ENCODE measurements around the gene TMEM187.

The TMEM187 gene

DNA sequence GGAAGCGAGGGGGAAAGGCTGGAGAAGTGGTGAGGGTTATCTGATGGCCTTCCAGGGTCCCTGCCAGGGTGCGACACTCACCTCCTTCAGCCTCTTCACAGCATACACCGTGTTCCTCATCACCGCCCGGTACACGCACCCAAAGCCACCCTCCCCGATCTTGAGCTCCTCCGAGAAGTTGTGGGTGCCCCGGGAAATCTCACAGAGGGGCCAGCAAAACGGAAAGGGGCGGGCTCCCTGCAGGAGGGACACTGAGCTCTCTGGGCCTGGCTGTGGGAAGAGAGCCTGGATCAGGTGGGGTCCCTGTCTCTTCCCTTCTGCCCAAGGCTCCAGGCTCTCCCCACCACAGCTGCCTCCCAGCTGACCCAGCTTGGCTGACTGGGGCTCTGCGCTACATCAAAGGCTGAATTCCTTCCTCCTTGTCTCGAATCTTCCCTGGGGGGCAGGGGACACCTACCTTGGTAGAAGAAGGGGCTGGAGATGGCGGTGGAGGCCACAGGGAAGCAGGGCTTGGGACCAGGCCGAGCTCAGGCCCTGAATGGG is 46.0 kb downstream of the TMEM187 start:
- H3K36me3 ChIP-seq (ENCODE audit: insufficient read depth, low read length) = peaks cover 5% of the 10 kb centered on the region
- H3K4me1 ChIP-seq (ENCODE audit: insufficient read depth, low read length) = peaks cover 16% of the 10 kb centered on the region
- peaks cover 0 to 21% of the 10 kb centered on the region in 2 donors for H3K27me3 ChIP-seq (ENCODE audit: control insufficient read depth in 1 of 2, insufficient read depth in 2 of 2, low read length in 2 of 2)
- peak overlapping the region; percentile 15 for H3K9ac ChIP-seq (ENCODE audit: low read length)
- H3K27ac ChIP-seq (ENCODE audit: low read depth, low read length) = peak overlapping the region; percentile 71
- H3K9me3 ChIP-seq (ENCODE audit: low read length) = no peaks in the 10 kb centered on the region
- peak overlapping the region; percentile 31 to 43 for H3K4me3 ChIP-seq (ENCODE audit: low read depth in 1 of 2, low read length in 2 of 2)

DNA sequence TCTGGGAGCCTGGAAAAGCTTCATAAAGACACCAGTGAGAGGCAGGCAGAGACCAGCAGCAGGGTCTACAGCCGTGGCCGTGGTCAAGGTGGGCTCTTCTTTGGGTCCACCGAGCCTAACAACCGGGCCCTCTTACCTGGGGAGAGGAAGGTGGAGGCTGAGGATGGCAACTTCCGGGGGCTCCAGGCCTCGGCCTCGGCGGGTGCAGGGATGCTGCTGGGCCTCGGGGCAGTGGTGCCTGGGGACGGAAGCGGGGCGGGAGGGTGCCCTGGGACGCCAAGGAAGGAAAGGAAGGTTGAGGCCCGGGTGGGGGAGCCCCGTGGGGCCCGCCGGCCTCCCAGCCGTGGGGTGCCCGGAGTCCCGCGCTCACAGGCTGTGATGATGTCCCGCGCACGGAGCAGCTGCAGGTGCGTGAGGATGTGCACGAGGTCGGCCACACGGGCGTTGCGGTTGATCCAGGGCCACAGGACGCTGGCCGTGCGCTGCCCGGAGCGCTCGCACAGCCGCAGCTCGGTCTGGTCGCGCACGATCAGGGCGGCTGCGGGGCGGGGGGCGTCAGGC is 46.6 kb downstream of the TMEM187 start:
- peaks cover 0 to 16% of the 10 kb centered on the region in 2 donors for H3K27me3 ChIP-seq (ENCODE audit: control insufficient read depth in 1 of 2, insufficient read depth in 2 of 2, low read length in 2 of 2)
- peak overlapping the region; percentile 71 for H3K27ac ChIP-seq (ENCODE audit: low read depth, low read length)
- peak overlapping the region; percentile 15 for H3K9ac ChIP-seq (ENCODE audit: low read length)
- peaks cover 16% of the 10 kb centered on the region for H3K4me1 ChIP-seq (ENCODE audit: insufficient read depth, low read length)
- H3K36me3 ChIP-seq (ENCODE audit: insufficient read depth, low read length) = peaks cover 5% of the 10 kb centered on the region
- peak overlapping the region; percentile 31 to 43 for H3K4me3 ChIP-seq (ENCODE audit: low read depth in 1 of 2, low read length in 2 of 2)
- no peaks in the 10 kb centered on the region for H3K9me3 ChIP-seq (ENCODE audit: low read length)

DNA sequence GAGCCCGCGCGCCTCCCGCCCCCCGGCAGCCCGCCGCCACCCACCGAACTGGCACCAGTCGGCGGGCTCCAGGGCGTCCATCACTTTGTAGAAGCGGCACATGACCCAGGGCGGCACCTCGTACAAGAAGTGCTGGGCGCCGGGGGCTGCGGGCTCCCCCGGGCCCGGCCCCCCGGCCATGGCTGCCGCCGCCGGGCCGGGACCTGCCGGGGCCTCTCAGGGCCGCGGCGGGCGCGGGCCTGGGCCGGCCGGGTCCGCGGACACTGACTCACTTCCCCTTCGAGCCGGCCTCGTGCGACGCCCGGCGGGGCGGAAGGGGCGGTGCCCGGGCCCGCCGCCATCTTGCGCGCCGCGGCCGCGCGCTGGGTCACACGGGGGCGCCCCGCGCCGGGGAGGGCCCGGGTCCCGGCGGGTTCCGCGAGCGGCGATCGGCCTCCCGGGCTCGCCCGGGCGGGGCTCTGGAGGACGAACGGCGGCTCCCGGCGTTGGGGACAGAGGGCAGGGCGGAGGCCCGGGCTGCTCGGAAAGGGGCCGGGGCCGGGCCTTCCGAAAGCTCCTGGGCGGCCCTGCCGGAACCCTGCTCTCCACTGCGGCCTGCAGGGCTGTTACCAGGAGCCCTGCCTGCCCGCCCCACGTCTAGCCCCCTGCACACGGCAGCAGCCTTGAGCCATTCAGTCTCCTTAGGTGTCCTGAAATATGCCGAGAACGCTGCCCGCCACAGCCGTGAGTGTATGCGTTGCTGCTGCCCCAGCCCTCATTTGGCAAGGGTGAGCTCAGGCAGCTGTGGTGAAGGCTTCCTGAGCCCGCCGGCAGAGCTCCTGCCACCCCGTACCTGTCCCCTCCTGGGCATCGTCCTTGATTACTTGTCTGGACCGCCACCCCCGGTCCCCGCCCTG is 47.3 kb downstream of the TMEM187 start, which contains the start of gene IRAK1:
Gene IRAK1, minus strand, starts transcription at position 270 of the 896 bp plus-strand sequence. Its CDS starts 90 bp downstream, at position 180.
- Histone ChIP-seq H3K4me3 (ENCODE audit: low read depth in 1 of 2, low read length in 2 of 2) (peak within 1 kb of the TSS; percentile 31 to 45), H3K4me1 (ENCODE audit: insufficient read depth, low read length) (peaks cover 16% of the 10 kb centered on the region), H3K27ac (ENCODE audit: low read depth, low read length) (peak within 1 kb of the TSS; percentile 71), H3K9me3 (ENCODE audit: low read length) (no peaks in the 10 kb centered on the region), H3K27me3 (ENCODE audit: control insufficient read depth in 1 of 2, insufficient read depth in 2 of 2, low read length in 2 of 2) (peaks cover 0 to 12% of the 10 kb centered on the region in 2 donors), H3K9ac (ENCODE audit: low read length) (peak within 1 kb of the TSS; percentile 15), H3K36me3 (ENCODE audit: insufficient read depth, low read length) (peaks cover 5% of the 10 kb centered on the region)

GRCh38 chrX:154020536-154021115 is 48.1 kb downstream of the TMEM187 start:
- Histone ChIP-seq H3K9ac (ENCODE audit: low read length) (no peak overlapping the region), H3K4me3 (ENCODE audit: low read depth in 1 of 2, low read length in 2 of 2) (peak overlapping the region in 1 of 2 donors; percentile 45), H3K9me3 (ENCODE audit: low read length) (no peaks in the 10 kb centered on the region), H3K27me3 (ENCODE audit: control insufficient read depth in 1 of 2, insufficient read depth in 2 of 2, low read length in 2 of 2) (peaks cover 0 to 5% of the 10 kb centered on the region in 2 donors), H3K4me1 (ENCODE audit: insufficient read depth, low read length) (peaks cover 16% of the 10 kb centered on the region), H3K27ac (ENCODE audit: low read depth, low read length) (peak overlapping the region; percentile 53), H3K36me3 (ENCODE audit: insufficient read depth, low read length) (peaks cover 5% of the 10 kb centered on the region)

DNA sequence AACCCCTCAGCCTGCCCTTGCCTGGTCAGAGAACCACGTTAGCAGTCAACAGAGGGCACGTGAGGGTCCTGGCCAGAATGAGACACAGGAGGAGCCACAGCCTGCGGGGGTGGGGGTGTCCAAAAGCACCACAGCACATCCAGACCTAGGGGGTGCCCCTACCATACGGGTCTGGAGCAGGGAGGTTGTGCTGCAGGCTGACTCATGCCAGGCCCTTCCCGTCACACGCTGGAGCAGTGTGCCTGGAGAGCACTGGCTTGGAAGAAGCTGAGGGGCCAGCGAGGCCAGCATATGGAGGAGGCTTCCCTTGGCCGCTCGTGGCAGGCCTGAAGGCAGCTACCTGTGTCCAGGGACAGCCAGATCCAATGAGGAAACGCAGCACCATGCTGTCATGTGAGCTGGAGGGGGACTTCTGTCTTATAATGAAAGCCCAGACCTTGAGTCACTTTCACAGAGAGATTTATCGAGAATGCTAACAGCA is 48.6 kb downstream of the TMEM187 start:
- H3K36me3 ChIP-seq (ENCODE audit: insufficient read depth, low read length) = no peaks in the 10 kb centered on the region
- H3K9ac ChIP-seq (ENCODE audit: low read length) = no peak overlapping the region
- no peaks in the 10 kb centered on the region for H3K27me3 ChIP-seq (ENCODE audit: control insufficient read depth in 1 of 2, insufficient read depth in 2 of 2, low read length in 2 of 2)

DNA sequence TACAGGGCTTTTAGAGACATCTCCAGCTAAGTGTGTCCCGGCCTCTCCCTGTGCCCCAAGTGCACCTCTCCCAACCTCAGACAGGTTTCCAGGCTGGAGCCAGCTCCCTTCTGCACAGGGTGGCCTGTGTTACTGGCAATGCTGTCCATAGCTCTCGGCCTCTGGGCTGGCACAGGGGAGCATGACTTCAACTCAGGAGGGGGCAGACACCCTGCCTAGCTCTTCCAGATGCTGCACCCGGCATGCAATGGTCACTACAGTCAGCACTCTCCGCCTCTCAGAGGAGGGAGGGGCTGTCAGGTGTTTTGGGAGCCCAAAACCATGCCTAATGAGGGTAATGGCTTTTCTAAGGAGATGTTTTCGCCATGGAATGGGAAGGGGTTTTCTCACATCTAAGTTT is 49.6 kb downstream of the TMEM187 start:
- Histone ChIP-seq H3K36me3 (ENCODE audit: insufficient read depth, low read length) (no peaks in the 10 kb centered on the region), H3K9me3 (ENCODE audit: low read length) (no peaks in the 10 kb centered on the region), H3K4me1 (ENCODE audit: insufficient read depth, low read length) (peaks cover 16% of the 10 kb centered on the region), H3K9ac (ENCODE audit: low read length) (no peak overlapping the region), H3K27me3 (ENCODE audit: control insufficient read depth in 1 of 2, insufficient read depth in 2 of 2, low read length in 2 of 2) (no peaks in the 10 kb centered on the region), H3K4me3 (ENCODE audit: low read depth in 1 of 2, low read length in 2 of 2) (no peak overlapping the region), H3K27ac (ENCODE audit: low read depth, low read length) (no peak overlapping the region)

More for the DNA sequence above, 48.6 kb downstream of the TMEM187 start:
- Histone ChIP-seq H3K9me3 (ENCODE audit: low read length) (no peaks in the 10 kb centered on the region), H3K27ac (ENCODE audit: low read depth, low read length) (no peak overlapping the region), H3K4me1 (ENCODE audit: insufficient read depth, low read length) (peaks cover 16% of the 10 kb centered on the region), H3K4me3 (ENCODE audit: low read depth in 1 of 2, low read length in 2 of 2) (no peak overlapping the region)

DNA sequence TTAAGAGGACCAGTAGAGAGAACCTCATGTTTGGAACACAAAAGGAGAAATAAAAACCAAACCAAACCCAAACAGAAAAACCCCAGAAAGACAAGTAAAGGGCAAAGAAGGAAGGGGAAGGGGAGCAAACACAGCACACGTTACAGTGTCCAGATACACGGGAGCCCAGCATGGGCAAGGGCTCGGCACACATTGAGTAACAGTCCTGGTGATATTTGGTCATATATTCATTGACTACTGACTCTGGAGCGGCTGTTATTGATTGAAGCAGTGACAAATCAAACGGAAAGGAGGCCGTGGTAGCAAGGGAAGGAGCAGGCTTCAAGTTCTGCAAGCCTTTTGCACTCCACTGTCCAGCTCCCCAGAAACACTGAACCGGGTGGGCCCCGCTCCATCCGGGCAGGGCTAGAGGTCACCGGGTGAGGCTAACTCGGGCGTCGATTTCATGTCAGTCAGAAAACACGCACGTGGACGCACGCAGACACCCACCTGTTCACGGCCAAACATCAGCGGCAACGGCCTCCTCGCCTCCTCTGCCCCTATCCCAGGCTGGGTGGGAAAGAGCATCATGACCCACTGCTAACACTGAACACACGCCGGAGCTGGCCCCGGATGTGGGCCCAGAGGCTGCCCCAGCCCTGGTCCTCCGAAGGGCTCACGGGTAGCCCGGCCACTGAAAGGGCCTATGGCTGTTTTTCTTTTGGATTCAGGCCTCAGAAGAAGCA is 50.9 kb downstream of the TMEM187 start:
- Histone ChIP-seq H3K36me3 (ENCODE audit: insufficient read depth, low read length) (peaks cover 4% of the 10 kb centered on the region), H3K27ac (ENCODE audit: low read depth, low read length) (no peak overlapping the region), H3K27me3 (ENCODE audit: control insufficient read depth in 1 of 2, insufficient read depth in 2 of 2, low read length in 2 of 2) (peaks cover 0 to 1% of the 10 kb centered on the region in 2 donors), H3K4me1 (ENCODE audit: insufficient read depth, low read length) (peaks cover 16% of the 10 kb centered on the region), H3K9ac (ENCODE audit: low read length) (no peak overlapping the region), H3K9me3 (ENCODE audit: low read length) (no peaks in the 10 kb centered on the region), H3K4me3 (ENCODE audit: low read depth in 1 of 2, low read length in 2 of 2) (no peak overlapping the region)

- peaks cover 7% of the 10 kb centered on the region for H3K36me3 ChIP-seq (ENCODE audit: insufficient read depth, low read length)
- no peak overlapping the region for H3K4me3 ChIP-seq (ENCODE audit: low read depth in 1 of 2, low read length in 2 of 2)
- H3K27me3 ChIP-seq (ENCODE audit: control insufficient read depth in 1 of 2, insufficient read depth in 2 of 2, low read length in 2 of 2) = peaks cover 0 to 5% of the 10 kb centered on the region in 2 donors
- H3K9ac ChIP-seq (ENCODE audit: low read length) = no peak overlapping the region
- H3K9me3 ChIP-seq (ENCODE audit: low read length) = no peaks in the 10 kb centered on the region
- peaks cover 13% of the 10 kb centered on the region for H3K4me1 ChIP-seq (ENCODE audit: insufficient read depth, low read length)
- H3K27ac ChIP-seq (ENCODE audit: low read depth, low read length) = no peak overlapping the region
Measured at GRCh38 chrX:154024271-154024670, 51.7 kb downstream of the TMEM187 start.

GRCh38 chrX:154025230-154025629 is 52.7 kb downstream of the TMEM187 start:
- Histone ChIP-seq H3K4me3 (ENCODE audit: low read depth in 1 of 2, low read length in 2 of 2) (no peak overlapping the region), H3K4me1 (ENCODE audit: insufficient read depth, low read length) (peaks cover 12% of the 10 kb centered on the region), H3K9ac (ENCODE audit: low read length) (no peak overlapping the region), H3K9me3 (ENCODE audit: low read length) (no peaks in the 10 kb centered on the region), H3K27ac (ENCODE audit: low read depth, low read length) (no peak overlapping the region), H3K36me3 (ENCODE audit: insufficient read depth, low read length) (peaks cover 7% of the 10 kb centered on the region), H3K27me3 (ENCODE audit: control insufficient read depth in 1 of 2, insufficient read depth in 2 of 2, low read length in 2 of 2) (peaks cover 0 to 5% of the 10 kb centered on the region in 2 donors)

DNA sequence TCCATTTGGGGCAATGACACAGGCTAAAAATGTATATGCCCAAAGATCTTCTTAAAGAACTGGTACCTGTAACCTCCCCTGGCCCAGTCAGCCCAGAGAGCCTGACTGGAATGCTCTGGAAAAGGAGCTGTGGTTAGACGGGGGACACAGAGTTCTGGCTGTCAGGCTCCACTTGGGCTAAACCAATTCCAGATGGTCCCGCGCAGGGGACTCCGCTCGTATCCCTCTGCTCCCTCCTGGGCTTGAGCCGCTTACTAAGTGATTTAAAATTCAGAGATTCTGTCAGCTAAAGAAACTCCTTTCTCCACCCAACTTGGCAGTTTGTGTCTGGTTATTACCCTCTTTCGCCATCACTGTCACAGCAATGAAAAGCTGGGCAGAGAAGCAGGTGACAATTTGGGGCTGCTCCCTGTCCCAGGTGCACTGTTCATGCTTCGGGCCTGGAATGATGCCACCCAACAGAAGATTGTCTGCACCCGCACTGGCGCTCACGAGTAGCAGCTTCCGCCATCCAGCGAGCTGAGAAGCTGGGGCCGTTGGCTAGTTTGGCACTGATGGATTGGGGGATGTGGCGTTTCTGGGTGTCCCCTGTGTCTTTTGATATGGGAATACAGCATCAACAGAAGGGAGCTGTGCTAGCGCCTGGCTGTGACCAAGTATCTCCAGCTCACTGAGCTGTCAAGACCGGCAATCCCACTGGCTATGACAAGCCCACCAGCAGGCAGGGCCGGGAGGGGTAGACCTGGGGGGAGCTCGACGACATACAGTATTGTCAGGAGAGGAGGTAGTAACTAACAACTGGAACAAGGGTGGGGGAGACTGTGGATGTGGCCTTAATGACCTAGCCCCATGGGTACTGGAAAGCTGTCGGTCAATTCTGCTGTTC is 53.8 kb downstream of the TMEM187 start:
- H3K36me3 ChIP-seq (ENCODE audit: insufficient read depth, low read length) = peaks cover 15% of the 10 kb centered on the region
- H3K27me3 ChIP-seq (ENCODE audit: control insufficient read depth in 1 of 2, insufficient read depth in 2 of 2, low read length in 2 of 2) = peaks cover 0 to 5% of the 10 kb centered on the region in 2 donors

More for the DNA sequence above, 53.8 kb downstream of the TMEM187 start:
- Histone ChIP-seq H3K27ac (ENCODE audit: low read depth, low read length) (no peak overlapping the region), H3K4me1 (ENCODE audit: insufficient read depth, low read length) (peaks cover under 1% of the 10 kb centered on the region), H3K9ac (ENCODE audit: low read length) (no peak overlapping the region), H3K9me3 (ENCODE audit: low read length) (no peaks in the 10 kb centered on the region), H3K4me3 (ENCODE audit: low read depth in 1 of 2, low read length in 2 of 2) (no peak overlapping the region)
